GM23338 (cell line): ENCODE results near the gene IRX5. TPM values are rescaled to one million over a fixed set of nuclear protein-coding genes. Genes with fewer than 3 reads are reported as not detected.

Source experiments
- ATAC-seq: fragments of 200-7000 bp; cut with Tn5 transposase; 3 replicates; pipeline ENCODE4 v1.9.1; 2020
- DNase-seq: peaks from one replicate; pipeline ENCODE4 v3.0.0-alpha.2; 2015; ENCODE audit warnings: low spot score
- H2AFZ ChIP-seq: fragments of 200-600 bp; sonication (generic); 2 replicates; pipeline ENCODE4 v1.8.0; 2016; ENCODE audit warnings: antibody characterized with exemption, mild to moderate bottlenecking, moderate library complexity
- H3F3A ChIP-seq: fragments of 200-600 bp; sonication (generic); replicated peaks from 2 replicates; pipeline ENCODE4 v1.8.0; 2017; ENCODE audit warnings: antibody characterized with exemption, mixed run types, low read depth
- H3K27ac ChIP-seq: fragments of 200-600 bp; sonication (generic); 2 replicates; pipeline ENCODE4 v1.6.1; 2016; ENCODE audit warnings: low read depth
- H3K27me3 ChIP-seq: fragments of 200-600 bp; sonication (generic); 2 replicates; pipeline ENCODE4 v1.8.0; 2016; ENCODE audit warnings: mild to moderate bottlenecking, mixed run types, moderate library complexity; ENCODE audit not compliant: insufficient read depth
- H3K36me3 ChIP-seq: fragments of 200-600 bp; sonication (generic); 2 replicates; pipeline ENCODE4 v1.8.0; 2016; ENCODE audit warnings: mild to moderate bottlenecking; ENCODE audit not compliant: insufficient read depth
- H3K4me1 ChIP-seq: fragments of 200-600 bp; sonication (generic); 2 replicates; pipeline ENCODE4 v1.8.0; 2016; ENCODE audit warnings: mild to moderate bottlenecking, moderate library complexity; ENCODE audit not compliant: insufficient read depth
- H3K4me2 ChIP-seq: fragments of 200-600 bp; sonication (generic); 2 replicates; pipeline ENCODE4 v1.7.1; 2017; ENCODE audit warnings: mixed run types
- H3K4me3 ChIP-seq: fragments of 200-600 bp; sonication (generic); 2 replicates; pipeline ENCODE4 v1.6.1; 2016; ENCODE audit warnings: mixed run types
- H3K79me2 ChIP-seq: fragments of 200-600 bp; sonication (generic); replicated peaks from 2 replicates; pipeline ENCODE4 v1.8.0; 2017; ENCODE audit warnings: mild to moderate bottlenecking; ENCODE audit not compliant: insufficient read depth
- H3K9me2 ChIP-seq: fragments of 200-600 bp; sonication (generic); 2 replicates; pipeline ENCODE4 v1.8.0; 2017; ENCODE audit not compliant: insufficient read depth
- H4K20me1 ChIP-seq: fragments of 200-600 bp; sonication (generic); replicated peaks from 2 replicates; pipeline ENCODE4 v1.8.0; 2017; ENCODE audit warnings: mild to moderate bottlenecking; ENCODE audit not compliant: insufficient read depth
- H3K27ac Mint-ChIP-seq: 2 replicates; pipeline ENCODE4 v1.8.0; 2020; ENCODE audit warnings: inconsistent platforms, mild to moderate bottlenecking, moderate library complexity, mixed read lengths
- H3K27me3 Mint-ChIP-seq: 3 replicates; pipeline ENCODE4 v1.8.0; 2022; ENCODE audit warnings: low read depth, mild to moderate bottlenecking, moderate library complexity, mixed read lengths, inconsistent platforms; ENCODE audit not compliant: insufficient read depth, poor library complexity
- H3K36me3 Mint-ChIP-seq: 3 replicates; pipeline ENCODE4 v1.8.0; 2021; ENCODE audit warnings: low read depth, mild to moderate bottlenecking, inconsistent platforms, moderate library complexity, mixed read lengths
- H3K4me1 Mint-ChIP-seq: 3 replicates; pipeline ENCODE4 v1.8.0; 2020; ENCODE audit warnings: mild to moderate bottlenecking, inconsistent platforms, mixed read lengths
- H3K4me3 Mint-ChIP-seq: 3 replicates; pipeline ENCODE4 v1.8.0; 2021; ENCODE audit warnings: moderate library complexity, mild to moderate bottlenecking, inconsistent platforms, mixed read lengths
- H3K9me3 Mint-ChIP-seq: 3 replicates; pipeline ENCODE4 v1.8.0; 2020; ENCODE audit warnings: moderate library complexity, mild to moderate bottlenecking, inconsistent platforms, mixed read lengths
- CREB1 ChIP-seq: fragments of 250-450 bp; sonication (Bioruptor Pico); IDR thresholded peaks from 2 replicates; pipeline ENCODE4 v1.5.0; 2020; ENCODE audit warnings: low read depth, mild to moderate bottlenecking, moderate library complexity
- CTCF ChIP-seq, 2 experiments: fragments of 200-600 bp in 1 of 2; sonication (generic) in 1 of 2; conservative IDR thresholded peaks; 2 replicates each; pipeline versions ENCODE4 v1.5.1 to v1.6.1; 2016 to 2017; ENCODE audit warnings: antibody characterized with exemption in 2 of 2, low read depth in 2 of 2, mild to moderate bottlenecking in 2 of 2, moderate library complexity in 1 of 2
- EZH2 ChIP-seq: fragments of 200-600 bp; sonication (generic); IDR thresholded peaks from one replicate; pipeline ENCODE4 v1.8.0; 2017; ENCODE audit warnings: antibody characterized with exemption, mild to moderate bottlenecking, low read depth; ENCODE audit not compliant: unreplicated experiment
- EZH2phosphoT487 ChIP-seq: fragments of 200-600 bp; sonication (generic); IDR thresholded peaks from one replicate; pipeline ENCODE4 v1.8.1; 2018; ENCODE audit warnings: antibody characterized with exemption; ENCODE audit not compliant: unreplicated experiment
- JUNB ChIP-seq: IDR thresholded peaks from one replicate; pipeline ENCODE4 v1.6.1; 2016; ENCODE audit warnings: antibody characterized with exemption; ENCODE audit not compliant: unreplicated experiment
- NANOG ChIP-seq: IDR thresholded peaks from 2 replicates; pipeline ENCODE4 v1.6.1; 2016; ENCODE audit warnings: antibody characterized with exemption, borderline replicate concordance
- POLR2AphosphoS5 ChIP-seq: IDR thresholded peaks from 2 replicates; pipeline ENCODE4 v1.6.1; 2016; ENCODE audit warnings: antibody characterized with exemption, low read depth
- REST ChIP-seq: IDR thresholded peaks from one replicate; pipeline ENCODE4 v1.6.1; 2018; ENCODE audit warnings: antibody characterized with exemption; ENCODE audit not compliant: unreplicated experiment
- STAT1 ChIP-seq: IDR thresholded peaks from one replicate; pipeline ENCODE4 v1.6.1; 2016; ENCODE audit warnings: antibody characterized with exemption; ENCODE audit not compliant: unreplicated experiment
- ZNF114 ChIP-seq: fragments of 250-450 bp; sonication (Bioruptor Pico); IDR thresholded peaks from 2 replicates; pipeline ENCODE4 v1.5.0; 2020; ENCODE audit warnings: mild to moderate bottlenecking, moderate library complexity
- ZNF331 ChIP-seq: fragments of 250-450 bp; sonication (Bioruptor Pico); IDR thresholded peaks from 2 replicates; pipeline ENCODE4 v1.5.0; 2020; ENCODE audit warnings: low read depth, mild to moderate bottlenecking, moderate library complexity
- polyA plus RNA-seq: library from polyadenylated mRNA; unstranded; fragments of >200 nt; fragmentation: Nextera tagmentation; extraction: Ambion mirVana; gene quantifications from 2 replicates; pipeline ENCODE4 v1.2.1, GENCODE V29; 2016
- total RNA-seq: library from RNA; depleted of rRNA; stranded (reverse); fragments of >200 nt; shearing (Covaris generic); gene quantifications from 2 replicates; pipeline ENCODE4 v1.2.3, GENCODE V29; 2014
- TF ChIP-seq, protein P1 (sequence below): fragments of 250-450 bp; sonication (Bioruptor Pico); IDR thresholded peaks from 2 replicates; pipeline ENCODE4 v1.5.0; 2020; ENCODE audit warnings: mild to moderate bottlenecking, moderate library complexity
- TF ChIP-seq, protein P2 (sequence below): IDR thresholded peaks from 2 replicates; pipeline ENCODE4 v1.6.1; 2016; ENCODE audit warnings: antibody characterized with exemption

The IRX5 gene
- total and polyA plus RNA-seq, 2 experiments from 2014 or later, result 0.07 to 0.39 TPM

DNA sequence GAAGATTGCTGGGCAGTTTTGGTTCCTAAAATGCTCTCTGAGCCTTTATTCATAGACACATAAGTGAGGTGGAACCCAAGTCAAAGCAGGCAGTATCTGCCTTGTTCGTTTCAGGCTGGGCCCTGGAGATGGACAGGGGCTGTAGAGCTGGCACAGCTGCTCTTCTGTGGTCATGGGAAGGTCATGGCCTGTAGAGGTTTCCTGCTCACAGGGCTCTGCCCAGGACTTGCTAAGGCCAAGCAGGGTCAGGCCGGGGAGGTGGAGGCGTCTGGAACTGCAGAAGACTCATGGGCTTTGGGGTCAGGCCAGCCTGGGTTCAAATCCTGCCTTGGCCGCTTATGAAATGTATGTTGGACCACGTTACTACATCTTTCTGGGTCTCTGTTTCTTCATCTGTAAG, 50.2 kb downstream of the IRX5 start:
- Mint-ChIP-seq H3K9me3 (no peaks in the 10 kb centered on the region), H3K4me1 (peaks cover 5% of the 10 kb centered on the region; the same call in 2 of the 3 replicates), H3K27me3 (no peaks in the 10 kb centered on the region), H3K36me3 (no peaks in the 10 kb centered on the region), H3K4me3 (no peak overlapping the region), H3K27ac (no peak overlapping the region)
- DNase-seq, result no peak
- Histone ChIP-seq H4K20me1 (no peaks in the 10 kb centered on the region), H3K4me3 (no peak overlapping the region), H3K4me1 (no peaks in the 10 kb centered on the region), H3K27me3 (no peaks in the 10 kb centered on the region), H3K27ac (no peak overlapping the region), H2AFZ (no peak overlapping the region), H3K79me2 (no peaks in the 10 kb centered on the region), H3K36me3 (no peaks in the 10 kb centered on the region), H3K9me2 (no peaks in the 10 kb centered on the region; the same call in 1 of the 2 replicates), H3K4me2 (no peak overlapping the region), H3F3A (no peaks in the 10 kb centered on the region)
- no peak for ATAC-seq
- TF ChIP-seq CTCF (conservative IDR thresholded peaks at IDR 0.05; ENCODE audit: low read depth in 2 of 2) (no peak), POLR2AphosphoS5 (no peak), EZH2 (no peak), ZNF331 (CRISPR knock-in tag) (no peak), EZH2phosphoT487 (no peak), ZNF114 (CRISPR knock-in tag) (no peak), NANOG (no peak), STAT1 (no peak), CREB1 (CRISPR knock-in tag) (no peak), JUNB (no peak), REST (no peak)
- TF ChIP-seq, protein P1, sequence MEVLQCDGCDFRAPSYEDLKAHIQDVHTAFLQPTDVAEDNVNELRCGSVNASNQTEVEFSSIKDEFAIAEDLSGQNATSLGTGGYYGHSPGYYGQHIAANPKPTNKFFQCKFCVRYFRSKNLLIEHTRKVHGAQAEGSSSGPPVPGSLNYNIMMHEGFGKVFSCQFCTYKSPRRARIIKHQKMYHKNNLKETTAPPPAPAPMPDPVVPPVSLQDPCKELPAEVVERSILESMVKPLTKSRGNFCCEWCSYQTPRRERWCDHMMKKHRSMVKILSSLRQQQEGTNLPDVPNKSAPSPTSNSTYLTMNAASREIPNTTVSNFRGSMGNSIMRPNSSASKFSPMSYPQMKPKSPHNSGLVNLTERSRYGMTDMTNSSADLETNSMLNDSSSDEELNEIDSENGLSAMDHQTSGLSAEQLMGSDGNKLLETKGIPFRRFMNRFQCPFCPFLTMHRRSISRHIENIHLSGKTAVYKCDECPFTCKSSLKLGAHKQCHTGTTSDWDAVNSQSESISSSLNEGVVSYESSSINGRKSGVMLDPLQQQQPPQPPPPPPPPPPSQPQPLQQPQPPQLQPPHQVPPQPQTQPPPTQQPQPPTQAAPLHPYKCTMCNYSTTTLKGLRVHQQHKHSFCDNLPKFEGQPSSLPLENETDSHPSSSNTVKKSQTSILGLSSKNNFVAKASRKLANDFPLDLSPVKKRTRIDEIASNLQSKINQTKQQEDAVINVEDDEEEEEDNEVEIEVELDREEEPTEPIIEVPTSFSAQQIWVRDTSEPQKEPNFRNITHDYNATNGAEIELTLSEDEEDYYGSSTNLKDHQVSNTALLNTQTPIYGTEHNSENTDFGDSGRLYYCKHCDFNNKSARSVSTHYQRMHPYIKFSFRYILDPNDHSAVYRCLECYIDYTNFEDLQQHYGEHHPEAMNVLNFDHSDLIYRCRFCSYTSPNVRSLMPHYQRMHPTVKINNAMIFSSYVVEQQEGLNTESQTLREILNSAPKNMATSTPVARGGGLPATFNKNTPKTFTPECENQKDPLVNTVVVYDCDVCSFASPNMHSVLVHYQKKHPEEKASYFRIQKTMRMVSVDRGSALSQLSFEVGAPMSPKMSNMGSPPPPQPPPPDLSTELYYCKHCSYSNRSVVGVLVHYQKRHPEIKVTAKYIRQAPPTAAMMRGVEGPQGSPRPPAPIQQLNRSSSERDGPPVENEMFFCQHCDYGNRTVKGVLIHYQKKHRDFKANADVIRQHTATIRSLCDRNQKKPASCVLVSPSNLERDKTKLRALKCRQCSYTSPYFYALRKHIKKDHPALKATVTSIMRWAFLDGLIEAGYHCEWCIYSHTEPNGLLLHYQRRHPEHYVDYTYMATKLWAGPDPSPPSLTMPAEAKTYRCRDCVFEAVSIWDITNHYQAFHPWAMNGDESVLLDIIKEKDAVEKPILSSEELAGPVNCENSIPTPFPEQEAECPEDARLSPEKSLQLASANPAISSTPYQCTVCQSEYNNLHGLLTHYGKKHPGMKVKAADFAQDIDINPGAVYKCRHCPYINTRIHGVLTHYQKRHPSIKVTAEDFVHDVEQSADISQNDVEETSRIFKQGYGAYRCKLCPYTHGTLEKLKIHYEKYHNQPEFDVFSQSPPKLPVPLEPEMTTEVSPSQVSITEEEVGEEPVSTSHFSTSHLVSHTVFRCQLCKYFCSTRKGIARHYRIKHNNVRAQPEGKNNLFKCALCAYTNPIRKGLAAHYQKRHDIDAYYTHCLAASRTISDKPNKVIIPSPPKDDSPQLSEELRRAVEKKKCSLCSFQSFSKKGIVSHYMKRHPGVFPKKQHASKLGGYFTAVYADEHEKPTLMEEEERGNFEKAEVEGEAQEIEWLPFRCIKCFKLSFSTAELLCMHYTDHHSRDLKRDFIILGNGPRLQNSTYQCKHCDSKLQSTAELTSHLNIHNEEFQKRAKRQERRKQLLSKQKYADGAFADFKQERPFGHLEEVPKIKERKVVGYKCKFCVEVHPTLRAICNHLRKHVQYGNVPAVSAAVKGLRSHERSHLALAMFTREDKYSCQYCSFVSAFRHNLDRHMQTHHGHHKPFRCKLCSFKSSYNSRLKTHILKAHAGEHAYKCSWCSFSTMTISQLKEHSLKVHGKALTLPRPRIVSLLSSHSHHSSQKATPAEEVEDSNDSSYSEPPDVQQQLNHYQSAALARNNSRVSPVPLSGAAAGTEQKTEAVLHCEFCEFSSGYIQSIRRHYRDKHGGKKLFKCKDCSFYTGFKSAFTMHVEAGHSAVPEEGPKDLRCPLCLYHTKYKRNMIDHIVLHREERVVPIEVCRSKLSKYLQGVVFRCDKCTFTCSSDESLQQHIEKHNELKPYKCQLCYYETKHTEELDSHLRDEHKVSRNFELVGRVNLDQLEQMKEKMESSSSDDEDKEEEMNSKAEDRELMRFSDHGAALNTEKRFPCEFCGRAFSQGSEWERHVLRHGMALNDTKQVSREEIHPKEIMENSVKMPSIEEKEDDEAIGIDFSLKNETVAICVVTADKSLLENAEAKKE (CRISPR knock-in tag), result no peak
- TF ChIP-seq, protein P2, sequence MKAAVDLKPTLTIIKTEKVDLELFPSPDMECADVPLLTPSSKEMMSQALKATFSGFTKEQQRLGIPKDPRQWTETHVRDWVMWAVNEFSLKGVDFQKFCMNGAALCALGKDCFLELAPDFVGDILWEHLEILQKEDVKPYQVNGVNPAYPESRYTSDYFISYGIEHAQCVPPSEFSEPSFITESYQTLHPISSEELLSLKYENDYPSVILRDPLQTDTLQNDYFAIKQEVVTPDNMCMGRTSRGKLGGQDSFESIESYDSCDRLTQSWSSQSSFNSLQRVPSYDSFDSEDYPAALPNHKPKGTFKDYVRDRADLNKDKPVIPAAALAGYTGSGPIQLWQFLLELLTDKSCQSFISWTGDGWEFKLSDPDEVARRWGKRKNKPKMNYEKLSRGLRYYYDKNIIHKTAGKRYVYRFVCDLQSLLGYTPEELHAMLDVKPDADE, result no peak
